Measurements from ENCODE around the gene FBXW12.
"Not testable (repeated sequence)": the region's sequence is repeated elsewhere in the genome, so short reads cannot be mapped to it uniquely, and the experiment has no call there.

FBXW12 gene

DNA sequence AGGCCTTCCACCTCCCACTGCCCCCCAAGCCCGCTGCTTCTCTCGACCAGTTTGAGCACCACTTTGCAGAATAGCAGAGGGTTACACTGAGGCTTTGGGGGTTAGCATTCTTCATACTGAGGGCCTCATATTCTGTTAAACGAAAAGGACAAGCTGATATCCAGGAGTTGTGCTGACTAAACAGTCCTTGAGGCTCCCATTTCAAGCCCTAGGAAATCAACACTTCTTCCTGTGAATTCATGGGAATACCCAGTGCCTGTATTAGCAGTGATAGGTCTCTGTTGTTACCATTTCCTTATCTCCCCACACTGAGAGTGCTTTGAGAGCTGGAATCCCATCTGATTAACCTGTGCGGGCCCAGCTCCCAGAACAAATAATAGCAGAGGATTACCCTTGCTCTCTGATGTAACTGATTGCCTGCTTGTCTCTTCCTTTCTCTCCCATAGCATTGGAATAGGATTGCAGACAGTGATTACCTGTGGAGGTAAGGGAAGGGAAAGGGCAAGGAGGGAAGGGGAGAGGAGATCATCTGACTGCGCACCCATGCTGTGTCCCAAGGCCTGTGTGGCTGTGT, 930 bp downstream of the FBXW12 start:
- no peak for DNase-seq (ENCODE audit: extremely low read depth in 1 of 2, low read depth in 1 of 2)

DNA sequence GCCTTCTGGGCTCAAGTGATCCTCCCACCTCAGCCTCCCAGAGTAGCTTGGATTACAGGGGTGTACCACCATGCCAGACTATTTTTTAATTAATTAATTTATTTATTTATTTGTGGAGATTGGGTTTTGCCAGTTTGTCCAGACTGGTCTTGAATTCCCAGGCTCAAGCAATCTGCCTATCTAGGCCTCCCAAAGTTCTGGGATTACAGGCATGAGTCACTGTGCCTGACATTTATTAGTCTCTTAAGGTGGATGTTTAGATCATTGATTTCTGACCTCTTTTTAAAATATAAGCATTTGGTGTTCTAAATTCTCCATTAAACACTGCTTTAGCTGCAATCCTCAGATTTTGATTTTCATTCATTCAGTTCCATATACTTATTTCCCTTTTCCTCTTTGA, 15.6 kb downstream of the FBXW12 start:
- no peak for DNase-seq (ENCODE audit: extremely low read depth in 1 of 2, low read depth in 1 of 2)

DNA sequence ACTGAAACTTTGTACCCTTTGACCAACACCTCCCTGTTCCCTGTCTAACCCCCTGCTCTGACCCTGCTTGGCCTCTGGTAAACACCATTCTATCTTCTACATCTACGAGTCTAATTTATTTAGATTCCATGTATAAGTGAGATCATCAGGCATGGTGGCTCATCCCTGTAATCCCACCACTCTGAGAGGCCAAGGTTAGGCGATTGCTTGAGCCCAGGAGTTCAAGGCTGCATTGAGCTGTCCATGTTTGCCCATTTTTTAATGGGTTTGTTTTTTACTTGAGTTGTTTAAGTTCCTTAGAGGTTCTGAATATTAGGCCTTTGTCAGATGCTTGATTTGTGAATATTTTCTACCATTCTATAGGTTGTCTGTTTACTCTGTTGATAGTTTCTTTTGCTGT, 16.9 kb downstream of the FBXW12 start:
- DNase-seq (ENCODE audit: extremely low read depth in 1 of 2, low read depth in 1 of 2) = no peak

- no peak for DNase-seq (ENCODE audit: extremely low read depth in 1 of 2, low read depth in 1 of 2)
Measured at GRCh38 chr3:48394391-48394790, 22.4 kb downstream of the FBXW12 start.

DNA sequence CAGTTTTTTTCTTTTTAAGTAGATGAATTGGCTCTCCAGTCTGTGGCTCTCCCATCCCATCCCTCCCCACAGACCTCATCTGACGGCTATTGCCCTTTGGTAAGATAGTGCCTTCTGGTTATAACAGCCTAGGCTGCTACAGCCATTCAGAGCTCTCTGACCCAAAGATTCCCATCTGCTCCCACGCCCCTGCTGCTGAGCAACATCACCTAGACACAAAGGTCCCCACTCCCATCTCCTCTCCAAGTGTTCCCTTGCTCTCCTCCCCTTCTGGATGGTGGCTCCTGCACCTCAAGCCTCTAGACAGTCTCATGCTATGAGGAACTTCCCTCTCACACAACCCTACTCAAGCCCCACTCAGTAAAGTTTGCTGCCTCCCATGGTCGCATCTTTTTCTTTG, 23.7 kb downstream of the FBXW12 start:
- no peak for DNase-seq (ENCODE audit: extremely low read depth in 1 of 2, low read depth in 1 of 2)

GRCh38 chr3:48397767-48398681, 26.0 kb downstream of the FBXW12 start:
- DNase-seq (ENCODE audit: extremely low read depth in 1 of 2, low read depth in 1 of 2) = no peak

DNA sequence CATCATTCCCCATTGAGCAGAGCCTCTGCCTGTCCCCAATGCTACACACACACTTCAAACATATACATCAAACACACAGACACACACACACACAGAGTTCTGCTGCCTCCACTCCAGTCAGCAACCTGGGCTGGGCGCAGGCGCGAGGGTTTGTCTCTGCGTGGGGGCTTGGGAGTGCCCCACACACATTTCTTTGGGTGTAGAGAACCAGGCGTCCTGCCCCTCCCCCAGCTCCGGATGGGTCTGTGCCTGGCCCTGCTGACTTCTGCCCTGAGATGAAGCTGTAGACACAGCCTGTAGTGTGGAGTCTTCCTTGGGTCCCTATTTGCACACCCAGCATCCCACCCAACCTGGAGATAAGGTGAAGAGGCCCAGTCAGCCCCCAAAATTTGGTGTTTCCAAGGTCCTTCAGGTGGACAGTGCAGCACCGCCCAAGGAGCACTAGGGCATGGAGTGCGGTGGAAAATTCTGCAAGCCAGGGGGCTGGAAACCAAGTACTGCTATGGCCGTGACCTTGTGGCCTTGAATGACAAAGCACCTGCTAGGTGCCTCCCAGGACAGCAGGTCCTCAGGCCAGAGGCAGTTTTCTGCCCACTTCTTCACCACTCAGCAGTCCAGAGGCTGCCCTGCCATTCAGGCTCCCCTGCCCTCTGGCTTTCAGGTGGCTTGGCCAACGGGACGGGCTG, 26.8 kb downstream of the FBXW12 start:
- no peak for DNase-seq (ENCODE audit: extremely low read depth in 1 of 2, low read depth in 1 of 2)

- DNase-seq (ENCODE audit: extremely low read depth in 1 of 2, low read depth in 1 of 2) = no peak
Measured at GRCh38 chr3:48399387-48400172, 27.6 kb downstream of the FBXW12 start.

- peak in 1 of 2 donors; percentile 34 for DNase-seq (ENCODE audit: extremely low read depth in 1 of 2, low read depth in 1 of 2)
Measured at GRCh38 chr3:48400824-48401433, 28.9 kb downstream of the FBXW12 start.

- not testable (repeated sequence) for DNase-seq (ENCODE audit: extremely low read depth in 1 of 2, low read depth in 1 of 2)
Measured at GRCh38 chr3:48401434-48401901, 29.4 kb downstream of the FBXW12 start.

- DNase-seq (ENCODE audit: extremely low read depth in 1 of 2, low read depth in 1 of 2) = no peak
Measured at GRCh38 chr3:48402281-48402732, 30.3 kb downstream of the FBXW12 start.

DNA sequence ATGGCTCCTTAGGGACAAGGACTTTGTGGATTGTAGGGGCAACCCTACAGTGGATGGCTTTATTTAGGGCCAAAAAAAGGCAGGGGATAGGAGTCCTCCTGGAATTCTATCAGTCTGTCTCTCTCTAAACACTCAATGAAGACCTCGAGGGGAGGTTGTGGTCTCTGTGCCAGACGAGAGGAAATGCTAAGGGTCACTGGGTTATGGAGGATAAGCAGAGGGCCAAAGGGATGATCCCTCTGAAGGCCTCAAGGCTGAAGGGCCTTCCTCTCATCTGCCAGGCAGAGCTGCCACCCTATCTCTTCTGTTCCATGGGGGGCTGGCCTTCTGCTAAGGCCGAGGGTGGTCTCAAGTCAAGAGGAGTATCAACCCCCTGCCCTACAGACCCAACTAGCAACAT, 30.9 kb downstream of the FBXW12 start:
- DNase-seq (ENCODE audit: extremely low read depth in 1 of 2, low read depth in 1 of 2) = no peak

DNA sequence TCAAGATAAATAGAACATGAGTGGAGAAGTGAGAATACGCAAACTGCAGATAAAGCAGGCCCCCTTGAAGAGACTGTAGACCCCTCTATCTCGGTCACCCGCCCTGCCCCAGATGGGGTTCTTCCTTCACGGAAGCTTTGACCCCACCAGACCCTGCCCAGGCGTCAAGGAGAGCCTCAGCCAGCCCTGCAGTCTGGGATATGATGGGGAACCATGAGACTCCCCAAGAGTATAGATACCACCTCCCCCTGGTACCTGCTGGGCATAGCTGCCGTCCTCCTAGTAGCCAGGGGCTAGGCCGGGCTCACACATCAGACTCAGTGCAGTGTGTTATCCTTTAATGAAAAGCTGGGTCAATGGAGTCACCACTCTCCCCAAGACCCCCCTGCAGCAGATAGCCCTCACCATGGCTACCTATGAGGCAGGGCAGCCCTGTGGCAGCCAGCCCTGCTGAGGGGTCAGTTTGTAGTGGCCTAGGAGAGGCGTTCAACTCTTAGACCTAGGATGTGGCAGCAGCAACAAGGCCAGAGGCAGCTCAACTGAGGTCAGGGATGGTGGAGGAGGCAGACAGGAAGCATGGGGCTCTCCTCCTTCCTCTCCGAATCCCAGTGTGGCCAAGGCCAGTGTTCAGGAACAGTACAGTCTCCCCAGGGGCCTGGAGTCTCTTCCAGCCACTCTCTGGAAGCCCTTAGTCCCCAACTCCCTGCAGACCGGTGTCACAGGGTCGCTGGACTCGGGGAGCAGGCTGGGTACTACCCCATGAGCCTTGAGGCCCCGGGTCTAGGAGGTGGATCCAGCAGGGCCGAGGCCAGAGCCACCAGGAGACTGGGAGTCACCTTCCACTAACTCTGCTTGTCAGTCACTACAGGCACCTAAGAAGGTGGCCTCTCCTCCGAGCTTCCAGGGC, 31.8 kb downstream of the FBXW12 start:
- no peak for DNase-seq (ENCODE audit: extremely low read depth in 1 of 2, low read depth in 1 of 2)

GRCh38 chr3:48404440-48405342, 32.7 kb downstream of the FBXW12 start:
- DNase-seq (ENCODE audit: extremely low read depth in 1 of 2, low read depth in 1 of 2) = no peak

DNA sequence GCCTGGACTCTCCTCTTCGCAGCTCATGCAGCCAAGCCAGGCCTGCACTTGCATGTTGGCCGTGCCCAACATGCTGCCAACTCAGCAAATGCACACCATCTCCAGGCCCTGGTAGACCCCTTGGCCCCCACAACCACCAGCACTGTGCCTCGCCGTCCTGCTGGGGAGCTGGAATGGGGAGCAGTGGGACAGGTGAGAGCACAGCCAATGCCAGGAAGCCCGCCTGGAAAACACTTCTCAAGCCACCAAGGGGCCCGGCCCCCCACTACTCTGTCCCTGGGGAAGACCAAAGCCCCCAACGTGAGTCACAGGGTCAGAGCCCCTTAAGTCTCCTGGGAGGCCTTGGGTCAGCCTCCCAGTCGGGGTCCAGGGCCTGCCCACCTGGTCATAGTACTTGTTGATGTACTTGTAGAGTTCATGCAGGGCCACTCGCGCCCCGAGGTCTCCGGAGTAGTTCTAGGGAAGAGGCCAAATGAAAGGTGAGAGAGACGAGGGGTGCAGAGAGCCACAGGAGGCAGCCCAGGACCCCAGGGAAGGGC, 33.4 kb downstream of the FBXW12 start:
- no peak for DNase-seq (ENCODE audit: extremely low read depth in 1 of 2, low read depth in 1 of 2)

- no peak for DNase-seq (ENCODE audit: extremely low read depth in 1 of 2, low read depth in 1 of 2)
Measured at GRCh38 chr3:48405971-48406370, 34.0 kb downstream of the FBXW12 start.

DNA sequence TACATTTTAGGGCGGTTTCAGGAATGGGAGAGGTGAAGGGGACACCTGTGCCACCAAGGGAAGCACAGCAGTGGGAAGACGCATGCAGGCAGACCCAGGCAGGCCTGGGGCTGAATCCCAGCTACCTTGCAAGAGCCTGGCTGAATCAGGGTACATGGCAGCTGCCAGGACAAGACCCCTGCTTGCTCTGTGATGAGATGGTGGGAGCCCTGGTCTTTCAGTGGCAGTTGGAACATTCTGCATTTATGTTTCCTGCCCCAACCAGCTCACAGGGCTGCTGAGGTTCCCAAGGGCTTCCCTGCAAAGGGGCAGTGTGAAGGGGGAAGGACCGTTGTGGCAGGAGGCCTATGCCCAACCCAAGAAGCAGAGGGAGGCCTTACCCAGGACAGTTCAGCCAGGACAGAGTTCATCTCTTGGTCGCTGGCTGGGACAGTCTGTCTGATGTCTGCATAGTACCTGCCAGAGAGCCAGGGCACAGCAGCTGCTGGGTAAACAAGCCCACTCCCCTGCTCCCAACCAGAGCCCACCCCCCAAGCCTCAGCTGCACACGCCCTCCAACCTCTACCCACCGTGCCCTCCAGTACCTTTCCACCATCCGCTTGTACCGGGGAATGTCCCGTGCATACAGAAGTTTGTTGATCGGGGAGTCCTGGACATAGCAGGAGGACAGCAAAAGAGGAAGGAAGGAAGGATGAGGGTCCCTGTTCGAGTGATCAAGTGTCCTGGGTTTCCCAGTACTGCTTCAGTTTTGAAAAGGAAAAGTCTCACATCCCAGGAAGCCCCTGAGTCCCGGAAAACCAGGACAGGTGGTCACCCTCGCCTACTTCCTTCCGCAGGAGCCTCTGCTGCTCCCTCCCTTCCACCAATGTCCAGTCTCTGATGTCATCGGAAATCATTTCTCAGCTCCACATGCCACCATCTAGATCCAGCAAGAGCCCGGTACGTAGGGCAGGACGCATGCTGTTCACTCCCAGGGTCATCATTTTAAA, 34.7 kb downstream of the FBXW12 start:
- DNase-seq (ENCODE audit: extremely low read depth in 1 of 2, low read depth in 1 of 2) = no peak

All from stimulated activated CD8-positive, alpha-beta memory T cell treated with anti-CD3 and anti-CD28 coated beads, Interleukin-7, amount 100 ng/mL, for 48 hours (primary cell).